Measurements from ENCODE around the gene USP43. TPM values are rescaled to one million over a fixed set of nuclear protein-coding genes. Genes with fewer than 3 reads are reported as not detected.

Gene USP43
- total and polyA plus RNA-seq, 5 experiments from 2014 or later, result 0.10 TPM; not detected in 4

DNA sequence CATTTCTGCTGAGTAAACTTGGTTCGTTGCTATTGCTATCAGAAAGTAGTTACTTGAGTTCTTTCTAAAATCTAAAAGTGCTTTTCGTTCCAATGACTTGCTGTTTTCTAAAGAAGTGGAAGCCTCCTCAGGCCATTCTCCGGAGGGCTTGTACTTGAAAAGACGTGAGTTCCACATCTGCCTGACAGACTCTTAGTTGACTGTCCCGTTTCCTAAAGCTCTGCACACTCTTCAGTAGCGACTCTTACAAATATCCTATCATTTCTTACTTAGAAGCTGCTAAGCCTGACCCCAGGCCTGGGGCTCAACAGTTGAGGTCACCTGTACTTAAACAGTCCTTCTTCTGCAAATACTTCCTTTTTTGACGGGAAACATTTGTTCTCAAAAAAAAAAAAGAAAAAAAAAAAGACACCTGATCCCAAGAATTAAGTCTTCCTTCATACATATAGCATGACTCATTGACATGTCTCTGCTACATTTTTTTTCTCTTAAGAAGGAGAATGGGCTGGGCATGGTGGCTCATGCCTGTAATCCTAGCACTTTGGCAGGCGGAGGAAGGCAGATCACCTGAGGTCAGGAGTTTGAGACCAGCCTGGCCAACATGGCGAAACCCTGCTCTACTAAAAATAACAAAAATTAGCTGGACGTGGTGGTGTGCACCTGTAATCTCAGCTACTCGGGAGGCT is 84.6 kb downstream of the USP43 start:
- Mint-ChIP-seq H3K9me3 (peaks cover 0 to 3% (median 0%) of the 10 kb centered on the region in 9 donors), H3K27ac (no peak overlapping the region)

GRCh38 chr17:9750524-9750923 is 105.2 kb downstream of the USP43 start:
- Mint-ChIP-seq H3K27me3 (peaks cover 22 to 48% (median 33%) of the 10 kb centered on the region in 5 donors), H3K4me3 (no peak overlapping the region), H3K4me1 (no peaks in the 10 kb centered on the region), H3K9me3 (peaks cover 0 to 6% (median 0%) of the 10 kb centered on the region in 9 donors), H3K27ac (no peak overlapping the region), H3K36me3 (no peaks in the 10 kb centered on the region)
- ATAC-seq (no peak), DNase-seq (no peak)
- POLR2A ChIA-PET, result no interaction called here

More for the DNA sequence above, 84.6 kb downstream of the USP43 start:
- Mint-ChIP-seq H3K4me3 (no peak overlapping the region), H3K27me3 (peaks cover 0 to 14% (median 7%) of the 10 kb centered on the region in 5 donors), H3K36me3 (no peaks in the 10 kb centered on the region), H3K4me1 (no peaks in the 10 kb centered on the region)
- ATAC-seq (no peak), DNase-seq (no peak)
- POLR2A ChIA-PET, result no interaction called here

DNA sequence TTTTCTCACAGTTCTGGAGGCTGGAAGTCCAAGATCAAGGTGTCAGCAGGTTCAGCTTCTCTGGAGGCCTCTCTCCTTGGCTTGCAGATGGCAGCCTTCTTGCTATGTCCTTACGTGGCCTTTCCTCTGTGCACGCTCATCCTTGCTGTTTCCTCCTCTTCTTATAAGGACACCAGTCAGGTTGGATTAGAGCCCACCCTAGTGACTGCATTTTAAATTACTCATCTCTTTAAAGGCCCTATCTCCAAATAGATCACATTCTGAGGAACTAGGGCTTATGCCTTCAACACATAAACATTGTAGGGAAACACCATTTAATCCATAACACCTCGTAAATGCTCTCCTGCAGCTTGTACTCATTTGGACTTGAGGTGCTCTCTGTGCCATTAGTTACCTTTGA is 109.8 kb downstream of the USP43 start:
- no peaks in the 10 kb centered on the region for H3K36me3 Mint-ChIP-seq
- peaks cover 0 to 6% (median 0%) of the 10 kb centered on the region in 9 donors for H3K9me3 Mint-ChIP-seq
- H3K27ac Mint-ChIP-seq, result no peak overlapping the region

DNA sequence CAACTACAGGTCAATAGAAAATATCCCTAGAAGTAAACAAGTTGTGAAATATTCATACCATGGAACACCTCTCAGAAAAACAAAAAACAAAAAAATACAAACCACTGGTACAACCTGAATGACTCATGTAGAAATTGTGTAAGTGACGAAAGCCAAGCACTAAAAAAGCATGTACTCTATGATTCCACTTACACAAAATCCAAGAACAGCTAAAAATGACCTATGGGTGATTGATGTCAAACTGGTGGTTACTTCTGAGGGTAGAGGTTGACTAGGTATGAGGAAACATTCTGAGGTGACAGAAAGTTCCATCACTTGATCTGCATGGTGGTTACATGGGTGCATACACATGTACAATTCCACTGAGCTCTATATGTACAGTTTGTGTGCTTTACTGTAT is 114.9 kb downstream of the USP43 start:
- DNase-seq (no peak), ATAC-seq (no peak)
- POLR2A ChIA-PET, result no interaction called here
- H3K4me1 Mint-ChIP-seq, result no peaks in the 10 kb centered on the region
- no peaks in the 10 kb centered on the region for H3K36me3 Mint-ChIP-seq
- H3K9me3 Mint-ChIP-seq, result peaks cover 0 to 3% (median 0%) of the 10 kb centered on the region in 9 donors
- no peak overlapping the region for H3K27ac Mint-ChIP-seq
- H3K27me3 Mint-ChIP-seq, result peaks cover 13 to 27% (median 17%) of the 10 kb centered on the region in 5 donors
- no peak overlapping the region for H3K4me3 Mint-ChIP-seq

More for the DNA sequence above, 109.8 kb downstream of the USP43 start:
- H3K4me3 Mint-ChIP-seq, result no peak overlapping the region
- POLR2A ChIA-PET, result no interaction called here
- H3K4me1 Mint-ChIP-seq, result no peaks in the 10 kb centered on the region
- no peak for ATAC-seq
- DNase-seq, result no peak
- peaks cover 23 to 50% (median 32%) of the 10 kb centered on the region in 5 donors for H3K27me3 Mint-ChIP-seq

- no peak overlapping the region for H3K4me3 Mint-ChIP-seq
- DNase-seq (no peak), ATAC-seq (no peak)
- peaks cover 8 to 51% (median 12%) of the 10 kb centered on the region in 5 donors for H3K27me3 Mint-ChIP-seq
- no peaks in the 10 kb centered on the region for H3K36me3 Mint-ChIP-seq
- H3K27ac Mint-ChIP-seq, result no peak overlapping the region
- H3K4me1 Mint-ChIP-seq, result no peaks in the 10 kb centered on the region
- no peaks in the 10 kb centered on the region for H3K9me3 Mint-ChIP-seq
- POLR2A ChIA-PET, result no interaction called here
These were observed 118.3 kb downstream of the USP43 start for GRCh38 chr17:9763643-9764042.

DNA sequence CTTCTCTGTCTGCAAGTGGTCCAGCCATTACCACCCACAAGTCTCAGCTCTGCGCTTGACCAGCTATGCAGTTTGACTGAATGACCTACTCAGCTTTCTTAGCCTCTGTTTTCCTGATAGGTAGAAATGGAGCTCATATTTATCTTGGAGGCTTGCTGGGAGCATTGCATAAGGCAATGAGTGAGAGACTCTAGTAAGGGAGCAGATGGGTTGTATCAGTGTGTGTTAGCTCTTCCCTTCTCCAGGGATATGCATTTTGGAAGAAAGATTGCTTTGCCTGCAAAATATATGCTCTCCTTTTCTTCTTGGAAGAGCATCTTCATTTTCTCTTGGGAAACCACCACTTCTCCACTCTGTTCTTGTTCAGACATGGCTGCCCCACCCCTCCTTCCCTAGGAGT is 120.0 kb downstream of the USP43 start:
- H3K27me3 Mint-ChIP-seq, result peaks cover 2 to 45% (median 15%) of the 10 kb centered on the region in 5 donors
- ATAC-seq (no peak), DNase-seq (no peak)
- POLR2A ChIA-PET, result no interaction called here
- no peaks in the 10 kb centered on the region for H3K4me1 Mint-ChIP-seq
- H3K36me3 Mint-ChIP-seq, result no peaks in the 10 kb centered on the region
- no peak overlapping the region for H3K27ac Mint-ChIP-seq
- H3K4me3 Mint-ChIP-seq, result no peak overlapping the region
- no peaks in the 10 kb centered on the region for H3K9me3 Mint-ChIP-seq

DNA sequence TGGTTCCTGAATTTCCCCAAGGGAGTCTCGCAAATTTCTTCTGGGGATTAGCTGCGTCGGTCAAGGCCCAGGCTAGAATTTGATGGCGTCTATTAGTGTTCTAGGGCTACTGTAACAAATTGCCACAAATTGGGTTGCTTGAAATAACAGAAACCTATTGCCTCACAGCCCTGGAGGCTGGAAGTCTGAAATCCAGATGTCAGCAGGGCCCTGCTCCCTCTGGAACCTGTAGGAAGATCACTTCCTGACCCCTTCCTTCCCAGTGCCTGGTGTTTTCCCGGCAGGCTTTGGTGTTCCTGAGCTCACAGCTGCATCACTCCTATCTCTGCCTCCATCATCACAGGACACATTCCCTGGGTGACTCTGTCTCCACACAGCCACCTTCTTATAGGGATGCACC is 121.7 kb downstream of the USP43 start:
- H3K9me3 Mint-ChIP-seq, result no peaks in the 10 kb centered on the region
- DNase-seq (no peak), ATAC-seq (no peak)
- no peak overlapping the region for H3K4me3 Mint-ChIP-seq
- H3K36me3 Mint-ChIP-seq, result no peaks in the 10 kb centered on the region
- peaks cover 2 to 40% (median 13%) of the 10 kb centered on the region in 5 donors for H3K27me3 Mint-ChIP-seq
- no peaks in the 10 kb centered on the region for H3K4me1 Mint-ChIP-seq
- POLR2A ChIA-PET, result no interaction called here
- no peak overlapping the region for H3K27ac Mint-ChIP-seq

- Mint-ChIP-seq H3K4me1 (no peaks in the 10 kb centered on the region), H3K4me3 (no peak overlapping the region), H3K27me3 (peaks cover 0 to 40% (median 12%) of the 10 kb centered on the region in 5 donors), H3K27ac (no peak overlapping the region), H3K9me3 (no peaks in the 10 kb centered on the region), H3K36me3 (no peaks in the 10 kb centered on the region)
- POLR2A ChIA-PET, result no interaction called here
- DNase-seq (no peak), ATAC-seq (no peak)
These were observed 122.2 kb downstream of the USP43 start for GRCh38 chr17:9767432-9767991.

DNA sequence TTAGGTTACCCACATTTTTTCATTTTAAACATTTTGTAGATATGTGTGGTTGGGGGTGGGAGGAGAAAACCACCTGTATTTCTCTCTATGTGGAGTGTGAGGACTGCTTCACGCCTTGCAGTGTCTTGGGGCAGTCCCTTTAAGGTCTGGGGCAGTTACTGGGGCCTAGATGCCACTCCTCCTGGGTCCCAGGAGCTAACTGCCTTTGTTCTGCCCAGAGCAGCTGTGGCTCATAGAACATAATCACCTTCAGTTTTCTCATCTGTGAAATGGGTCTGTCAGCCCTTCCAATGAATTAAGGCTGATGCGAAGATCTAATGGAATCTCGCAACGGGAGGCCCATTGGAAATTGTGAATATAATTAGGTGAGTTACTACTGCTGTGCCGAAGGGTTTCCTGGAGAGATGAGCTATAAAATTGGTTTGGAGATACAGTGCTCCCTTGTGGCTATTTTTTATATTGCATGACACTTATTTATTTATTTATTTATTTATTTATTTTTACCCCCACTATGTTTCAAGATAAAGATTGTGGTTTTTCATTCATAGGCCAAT is 123.1 kb downstream of the USP43 start:
- POLR2A ChIA-PET, result no interaction called here
- Mint-ChIP-seq H3K27me3 (peaks cover 0 to 35% (median 11%) of the 10 kb centered on the region in 5 donors), H3K27ac (no peak overlapping the region), H3K9me3 (no peaks in the 10 kb centered on the region), H3K4me3 (no peak overlapping the region), H3K4me1 (no peaks in the 10 kb centered on the region), H3K36me3 (no peaks in the 10 kb centered on the region)
- ATAC-seq, result no peak
- DNase-seq, result peak in 2 of 10 donors; percentile 9 to 20

GRCh38 chr17:9769036-9769695 is 123.8 kb downstream of the USP43 start:
- no peaks in the 10 kb centered on the region for H3K36me3 Mint-ChIP-seq
- H3K27me3 Mint-ChIP-seq, result peaks cover 0 to 28% (median 6%) of the 10 kb centered on the region in 5 donors
- no peak overlapping the region for H3K4me3 Mint-ChIP-seq
- no peak overlapping the region for H3K27ac Mint-ChIP-seq
- H3K9me3 Mint-ChIP-seq, result no peaks in the 10 kb centered on the region
- POLR2A ChIA-PET, result no interaction called here
- ATAC-seq (no peak), DNase-seq (no peak)
- H3K4me1 Mint-ChIP-seq, result no peaks in the 10 kb centered on the region

DNA sequence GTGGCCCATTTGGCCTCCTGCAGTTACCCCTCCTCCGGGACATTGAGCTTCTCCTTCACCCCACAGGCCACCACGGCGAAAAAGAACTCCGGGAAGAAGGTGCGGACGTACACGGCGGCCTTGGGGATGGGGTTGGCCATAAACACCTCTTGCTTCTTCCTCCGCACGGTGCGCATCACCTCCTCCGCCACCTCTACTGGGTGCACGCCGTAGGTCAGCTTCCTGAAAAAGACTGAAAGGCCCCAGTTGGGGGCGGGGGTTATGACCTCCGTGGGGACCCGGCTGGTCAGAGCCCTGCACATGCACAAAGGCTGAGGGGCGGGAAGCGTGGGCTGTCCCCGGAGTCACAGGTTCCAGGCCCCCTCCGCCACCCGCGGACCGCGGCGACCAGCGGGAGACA is 126.1 kb downstream of the USP43 start:
- DNase-seq, result no peak
- H3K27ac Mint-ChIP-seq, result no peak overlapping the region
- no peaks in the 10 kb centered on the region for H3K36me3 Mint-ChIP-seq

GRCh38 chr17:9772658-9773057 is 127.3 kb downstream of the USP43 start:
- Mint-ChIP-seq H3K9me3 (peaks cover 0 to 7% (median 0%) of the 10 kb centered on the region in 9 donors), H3K36me3 (no peaks in the 10 kb centered on the region), H3K27me3 (peaks cover 2 to 26% (median 12%) of the 10 kb centered on the region in 5 donors), H3K4me1 (no peaks in the 10 kb centered on the region), H3K27ac (no peak overlapping the region), H3K4me3 (no peak overlapping the region)
- ATAC-seq (no peak), DNase-seq (no peak)
- POLR2A ChIA-PET, result no interaction called here

More for the DNA sequence above, 126.1 kb downstream of the USP43 start:
- H3K4me3 Mint-ChIP-seq, result no peak overlapping the region
- peaks cover 0 to 7% (median 0%) of the 10 kb centered on the region in 9 donors for H3K9me3 Mint-ChIP-seq
- POLR2A ChIA-PET, result no interaction called here
- H3K4me1 Mint-ChIP-seq, result no peaks in the 10 kb centered on the region
- H3K27me3 Mint-ChIP-seq, result peaks cover 0 to 26% (median 11%) of the 10 kb centered on the region in 5 donors
- ATAC-seq, result no peak

DNA sequence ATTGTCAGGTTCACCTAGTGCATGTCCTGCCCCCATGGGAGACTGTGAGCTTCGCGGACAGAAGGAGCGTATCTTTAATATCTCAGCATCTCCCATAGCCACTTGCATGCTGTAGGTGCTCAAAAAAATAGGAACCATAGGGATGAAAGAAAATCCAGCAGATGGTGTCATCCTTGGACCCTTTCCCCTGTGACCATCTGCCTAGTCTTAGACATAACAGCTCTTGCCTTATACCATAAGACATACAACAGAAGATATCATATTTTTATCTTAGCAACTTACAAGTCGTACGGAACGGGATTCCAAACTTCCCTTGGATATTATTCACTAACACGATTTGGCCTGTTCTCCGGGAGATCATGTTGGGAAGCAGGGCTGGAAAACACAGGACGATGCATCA is 131.6 kb downstream of the USP43 start:
- peaks cover 3 to 31% (median 15%) of the 10 kb centered on the region in 5 donors for H3K27me3 Mint-ChIP-seq

More for the DNA sequence above, 131.6 kb downstream of the USP43 start:
- Mint-ChIP-seq H3K4me1 (no peaks in the 10 kb centered on the region), H3K27ac (no peak overlapping the region), H3K9me3 (peaks cover 0 to 7% (median 0%) of the 10 kb centered on the region in 9 donors), H3K36me3 (no peaks in the 10 kb centered on the region), H3K4me3 (no peak overlapping the region)
- POLR2A ChIA-PET, result no interaction called here
- DNase-seq, result no peak
- ATAC-seq, result no peak

Measured in naive thymus-derived CD8-positive, alpha-beta T cell (primary cell).